HepG2 (cell line): ENCODE results near the gene LGALS4. TPM values are rescaled to one million over a fixed set of nuclear protein-coding genes. Genes with fewer than 3 reads are reported as not detected.
"Not testable (repeated sequence)": the region's sequence is repeated elsewhere in the genome, so short reads cannot be mapped to it uniquely, and the experiment has no call there.

Experiments
- ATAC-seq: fragments of 200-7000 bp; cut with Tn5 transposase; 3 replicates; pipeline ENCODE4 v1.9.1; 2020; ENCODE audit warnings: mild to moderate bottlenecking, moderate library complexity
- BruUV-seq: library from RNA; stranded (reverse); fragments of 400-500 nt; replicated peaks from 2 replicates; lab custom pipeline; 2021; lab: Mats Ljungman, UMichigan
- CTCF ChIA-PET: fragments of 300-600 bp; formaldehyde crosslinking; extraction: SDS; loops from one replicate; lab custom pipeline; 2021; ENCODE audit warnings: low total read pairs, inconsistent platforms, low intra/inter-chr PET ratio; lab: Yijun Ruan, JAX
- POLR2A ChIA-PET: fragments of 350-600 bp; sonication (Branson Sonifier 250); formaldehyde crosslinking; loops from one replicate; lab custom pipeline; 2020; ENCODE audit warnings: antibody characterized with exemption, inconsistent platforms; lab: Yijun Ruan, JAX
- DNase-seq: peaks from one replicate; pipeline ENCODE4 v3.0.0-alpha.2; 2015; ENCODE audit warnings: low spot score
- FAIRE-seq: peaks from 3 replicates; lab custom pipeline; 2011; peaks lifted over from hg19 to GRCh38; lab: Jason Lieb, UNC
- H2AFZ ChIP-seq: one replicate; pipeline ENCODE4 v1.6.1; 2011; ENCODE audit warnings: low read length, inconsistent platforms
- H3K27ac ChIP-seq: fragments of 300-600 bp; 3 replicates; pipeline ENCODE4 v1.8.0; 2011; ENCODE audit warnings: mixed run types, mild to moderate bottlenecking, mixed read lengths, low read length, inconsistent platforms; ENCODE audit not compliant: insufficient read depth; ENCODE audit errors: extremely low read length
- H3K27me3 ChIP-seq, 2 experiments: fragments of 200-600 bp in 1 of 2; 2 replicates in 1 of 2; 3 replicates in 1 of 2; pipeline versions ENCODE4 v1.6.0 to v1.8.0; 2011; ENCODE audit warnings: low read length in 2 of 2, mild to moderate bottlenecking in 2 of 2, moderate library complexity in 2 of 2, inconsistent platforms in 1 of 2; ENCODE audit not compliant: insufficient read depth in 2 of 2, control insufficient read depth in 1 of 2
- H3K36me3 ChIP-seq, 2 experiments: fragments of 200-600 bp in 1 of 2; replicated peaks in 1 of 2; 2 replicates in 1 of 2; 3 replicates in 1 of 2; pipeline versions ENCODE4 v1.5.1 to v1.8.0; 2011; ENCODE audit warnings: low read length in 2 of 2, inconsistent platforms in 1 of 2; ENCODE audit not compliant: insufficient read depth in 2 of 2, control insufficient read depth in 1 of 2
- H3K4me1 ChIP-seq: 2 replicates; pipeline ENCODE4 v1.5.1; 2012; ENCODE audit warnings: low read length, inconsistent platforms; ENCODE audit not compliant: insufficient read depth
- H3K4me2 ChIP-seq: 2 replicates; pipeline ENCODE4 v1.6.0; 2011; ENCODE audit warnings: low read depth, low read length, inconsistent platforms
- H3K4me3 ChIP-seq, 3 experiments: fragments of 200-600 bp in 1 of 3; sonication (generic), shearing (Covaris generic) in 1 of 3; replicated peaks in 1 of 3; 2 replicates each; pipeline ENCODE4 v1.5.1; 2011 to 2016; ENCODE audit warnings: low read length in 3 of 3, inconsistent platforms in 2 of 3, low read depth in 2 of 3, mild to moderate bottlenecking in 2 of 3, control low read depth in 1 of 3, mixed read lengths in 1 of 3; ENCODE audit not compliant: insufficient read depth in 1 of 3
- H3K79me2 ChIP-seq: one replicate; pipeline ENCODE4 v1.6.1; 2011; ENCODE audit warnings: low read length, inconsistent platforms; ENCODE audit not compliant: insufficient read depth
- H3K9ac ChIP-seq: 2 replicates; pipeline ENCODE4 v1.6.0; 2011; ENCODE audit warnings: mild to moderate bottlenecking, low read depth, low read length, inconsistent platforms; ENCODE audit not compliant: insufficient read depth
- H3K9me3 ChIP-seq: 2 replicates; pipeline ENCODE4 v1.5.1; 2012; ENCODE audit warnings: mild to moderate bottlenecking, low read length
- H4K20me1 ChIP-seq: 2 replicates; pipeline ENCODE4 v1.6.0; 2011; ENCODE audit warnings: inconsistent platforms, mild to moderate bottlenecking, low read length, moderate library complexity; ENCODE audit not compliant: insufficient read depth
- CHCHD3 ChIP-seq: sonication (generic); formaldehyde crosslinking; IDR thresholded peaks from 2 replicates; pipeline ENCODE4 v1.8.0; 2022; ENCODE audit warnings: mild to moderate bottlenecking, missing genetic modification reagents, moderate library complexity
- HES4 ChIP-seq: sonication (generic); formaldehyde crosslinking; IDR thresholded peaks from 2 replicates; pipeline ENCODE4 v1.9.0; 2021; ENCODE audit warnings: mild to moderate bottlenecking, missing genetic modification reagents, borderline replicate concordance
- HNRNPK ChIP-seq: fragments of 200-400 bp; formaldehyde crosslinking; IDR thresholded peaks from 2 replicates; pipeline ENCODE4 v1.6.1; 2018; ENCODE audit warnings: low read length, low read depth, moderate library complexity, mild to moderate bottlenecking; ENCODE audit not compliant: poor library complexity, severe bottlenecking
- KLF12 ChIP-seq: sonication (generic); formaldehyde crosslinking; IDR thresholded peaks from 2 replicates; pipeline ENCODE4 v1.4.0; 2020; ENCODE audit warnings: missing genetic modification reagents, borderline replicate concordance
- RBFOX2 ChIP-seq: fragments of 200-400 bp; formaldehyde crosslinking; IDR thresholded peaks from 2 replicates; pipeline ENCODE4 v1.6.1; 2017; ENCODE audit warnings: low read depth, mild to moderate bottlenecking, low read length
- ZFP82 ChIP-seq: sonication (generic); formaldehyde crosslinking; IDR thresholded peaks from 2 replicates; pipeline ENCODE4 v1.5.1; 2020; ENCODE audit warnings: mild to moderate bottlenecking, missing genetic modification reagents, borderline replicate concordance
- ZNF30 ChIP-seq: sonication (generic); formaldehyde crosslinking; IDR thresholded peaks from 2 replicates; pipeline ENCODE4 v1.5.0; 2020; ENCODE audit warnings: mild to moderate bottlenecking, missing genetic modification reagents
- WGBS: methylation state at CpG from one replicate; pipeline ENCODE4 v1.1.6; 2017; ENCODE audit warnings: low lambda C conversion rate; 5-methylcytosine and 5-hydroxymethylcytosine counted together
- in situ Hi-C: cut with HindIII; loops from 2 replicates; pipeline ENCODE4 v1.10.0; 2017; ENCODE audit warnings: low pct_unique_long_range_greater_than_20kb; ENCODE audit not compliant: extremely low pct_ligation_motif_present
- intact Hi-C: fragments of 100-400 bp; cut with micrococcal nuclease; formaldehyde crosslinking; loops from one replicate; pipeline ENCODE4 v1.10.0; 2022; ENCODE audit not compliant: unreplicated experiment
- polyA plus RNA-seq, 8 experiments: library from polyadenylated mRNA; depleted of rRNA in 3 of 8; stranded (reverse) in 7 of 8; unstranded in 1 of 8; fragments of >200 nt; fragmentation: Illumina TruSeq in 4 of 8; extraction: Trizol in 4 of 8; gene quantifications; 2 replicates each; pipeline versions ENCODE4 v1.2.1 to v1.2.3, GENCODE V29; 2011 to 2016; ENCODE audit warnings: low read depth in 4 of 8, missing spikeins in 1 of 8, mixed read lengths in 1 of 8; ENCODE audit not compliant: insufficient read depth in 1 of 8
- total RNA-seq, 5 experiments: library from RNA; depleted of rRNA; stranded (reverse); fragments of >200 nt; fragmentation: Illumina TruSeq; extraction: Trizol; gene quantifications; 2 replicates each; pipeline ENCODE4 v1.2.3, GENCODE V29; 2016; ENCODE audit warnings: low read depth in 1 of 5

The LGALS4 gene
- total and polyA plus RNA-seq, 2 of the 13 experiments (the other 11 are each of a cell fraction or from before 2014, with no cell fraction given), result 0.24 to 0.71 TPM

DNA sequence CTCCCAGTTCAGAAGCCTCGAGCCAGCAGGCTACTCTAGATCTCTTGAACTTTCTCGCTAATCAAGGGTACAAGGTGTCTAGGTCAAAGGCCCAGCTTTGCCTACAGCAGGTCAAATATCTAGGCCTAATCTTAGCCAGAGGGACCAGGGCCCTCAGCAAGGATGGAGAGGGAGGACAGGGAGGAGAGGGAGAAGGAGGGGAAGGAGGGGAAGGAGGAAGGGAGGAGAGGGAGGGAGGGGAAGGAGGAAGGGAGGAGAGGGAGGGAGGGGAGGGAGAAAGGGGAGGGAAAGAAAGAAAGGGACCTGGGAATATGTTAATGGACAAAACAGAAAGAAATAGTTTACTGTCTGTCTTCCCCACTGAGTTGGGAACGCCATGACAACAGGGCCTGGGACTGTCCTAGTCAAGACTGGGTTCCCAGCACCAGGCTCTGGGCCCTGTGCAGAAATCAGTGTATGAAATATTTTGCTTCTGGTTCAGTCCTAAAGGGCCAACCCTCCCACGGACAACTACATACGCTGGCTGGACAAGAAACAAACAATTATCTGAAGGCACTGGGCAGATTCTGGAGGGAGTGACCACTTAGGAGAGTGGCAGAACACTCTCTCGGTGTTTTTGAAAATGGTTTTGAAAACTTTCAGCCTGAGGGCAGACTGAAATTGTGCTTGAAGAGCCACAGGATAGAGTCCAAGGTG lies 14.3 kb upstream of the LGALS4 start:
- H3K27ac ChIP-seq, result no peak overlapping the region
- no peak overlapping the region for H3K9ac ChIP-seq
- WGBS, result 93% methylated on average over 6 of the region's 6 CpGs
- CTCF ChIA-PET, result no interaction called here
- POLR2A ChIA-PET, result interaction anchor here (2.3 kb wide), 1 partner anchor 8 kb away, joined by 8 read pairs; no protein-coding TSS in a partner anchor
- no peaks in the 10 kb centered on the region; a peak in 1 of 5 replicates for H3K27me3 ChIP-seq
- no TSS peak for BruUV-seq
- H4K20me1 ChIP-seq, result no peaks in the 10 kb centered on the region
- DNase-seq (no peak), FAIRE-seq (no peak), ATAC-seq (no peak)
- H3K4me1 ChIP-seq, result peaks cover 33% of the 10 kb centered on the region
- H3K4me2 ChIP-seq, result no peak overlapping the region
- TF ChIP-seq ZFP82 (CRISPR knock-in tag) (no peak), HNRNPK (peak; percentile 87), HES4 (CRISPR knock-in tag) (no peak), KLF12 (CRISPR knock-in tag) (no peak), ZNF30 (CRISPR knock-in tag) (no peak), RBFOX2 (0 out of 2 replicates have a peak, but pooled peaks have one; percentile 23), CHCHD3 (CRISPR knock-in tag) (no peak)
- intact Hi-C loops, result no loop called here
- no peaks in the 10 kb centered on the region for H3K9me3 ChIP-seq
- no peak overlapping the region for H3K4me3 ChIP-seq
- H2AFZ ChIP-seq, result no peak overlapping the region
- H3K79me2 ChIP-seq, result peaks cover 8% of the 10 kb centered on the region
- peaks cover 7 to 25% of the 10 kb centered on the region in 2 experiments for H3K36me3 ChIP-seq
- in situ Hi-C loops, result no loop called here

DNA sequence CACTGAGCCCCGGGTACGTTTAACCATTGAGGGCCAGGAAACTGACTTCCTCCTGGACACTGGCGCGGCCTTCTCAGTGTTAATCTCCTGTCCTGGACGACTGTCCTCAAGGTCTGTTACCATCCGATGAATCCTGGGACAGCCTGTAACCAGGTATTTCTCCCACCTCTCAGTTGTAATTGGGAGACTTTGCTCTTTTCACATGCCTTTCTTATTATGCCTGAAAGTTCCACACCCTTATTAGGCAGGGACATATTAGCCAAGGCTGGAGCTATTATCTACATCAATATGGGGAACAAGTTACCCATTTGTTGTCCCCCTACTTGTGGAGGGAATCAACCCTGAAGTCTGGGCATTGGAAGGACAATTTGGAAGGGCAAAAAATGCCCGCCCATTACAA lies 13.2 kb upstream of the LGALS4 start:
- H3K9me3 ChIP-seq, ATAC-seq, POLR2A ChIA-PET, H3K9ac ChIP-seq, FAIRE-seq, H2AFZ ChIP-seq, H4K20me1 ChIP-seq, H3K79me2 ChIP-seq, H3K27me3 ChIP-seq, H3K27ac ChIP-seq, BruUV-seq, H3K4me3 ChIP-seq, DNase-seq, H3K4me2 ChIP-seq, CTCF ChIA-PET, intact Hi-C loops, in situ Hi-C loops: not testable (repeated sequence)
- H3K36me3 ChIP-seq, result peaks cover 7 to 25% of the 10 kb centered on the region in 2 experiments
- whole genome bisulfite sequencing, result 94% methylated on average over 3 of the region's 7 CpGs
- H3K4me1 ChIP-seq, result peaks cover 33% of the 10 kb centered on the region
